Measurements from ENCODE around the gene PADI1.
"Not testable (repeated sequence)": the region's sequence is repeated elsewhere in the genome, so short reads cannot be mapped to it uniquely, and the experiment has no call there.

PADI1 gene

DNA sequence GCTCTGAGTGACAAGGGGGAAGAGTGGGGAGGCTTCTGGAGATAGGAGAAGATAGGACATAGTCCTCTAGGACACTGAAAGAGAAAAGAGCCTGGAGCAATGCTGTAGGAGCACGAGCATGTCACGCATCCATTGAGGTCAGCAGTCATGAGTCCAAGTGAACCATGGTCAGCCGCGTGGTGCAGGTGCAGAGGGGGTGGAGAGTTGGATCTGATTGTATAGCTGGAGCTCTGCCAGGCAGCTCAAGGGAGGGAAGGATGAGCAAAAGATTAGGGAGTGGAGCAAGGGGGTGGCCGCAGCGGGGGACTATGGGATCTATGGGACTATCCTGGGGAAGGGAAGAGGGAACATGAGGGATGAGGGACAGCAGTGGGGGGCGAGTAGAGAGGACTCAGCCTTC is 14.0 kb downstream of the PADI1 start:
- no peak for DNase-seq

DNA sequence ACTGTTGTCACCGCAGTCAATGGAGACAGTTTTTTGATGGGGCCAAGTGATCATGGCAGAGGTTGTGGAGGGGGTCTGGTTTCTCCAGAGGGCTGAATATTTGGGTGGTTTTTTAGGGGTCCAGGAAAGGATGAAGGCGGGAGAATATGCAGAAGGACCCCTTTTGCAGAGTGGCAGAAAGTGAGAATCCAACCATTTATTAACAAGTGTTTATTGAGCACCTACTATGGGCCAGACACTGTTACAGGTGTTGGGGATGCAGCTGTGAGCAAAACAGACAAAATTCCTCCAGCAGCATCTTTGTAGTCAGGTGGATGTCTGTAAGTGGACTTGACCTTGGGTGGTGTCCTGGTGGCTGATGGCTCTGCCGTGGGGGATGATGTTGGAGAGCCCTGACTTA is 15.4 kb downstream of the PADI1 start:
- no peak for DNase-seq

DNA sequence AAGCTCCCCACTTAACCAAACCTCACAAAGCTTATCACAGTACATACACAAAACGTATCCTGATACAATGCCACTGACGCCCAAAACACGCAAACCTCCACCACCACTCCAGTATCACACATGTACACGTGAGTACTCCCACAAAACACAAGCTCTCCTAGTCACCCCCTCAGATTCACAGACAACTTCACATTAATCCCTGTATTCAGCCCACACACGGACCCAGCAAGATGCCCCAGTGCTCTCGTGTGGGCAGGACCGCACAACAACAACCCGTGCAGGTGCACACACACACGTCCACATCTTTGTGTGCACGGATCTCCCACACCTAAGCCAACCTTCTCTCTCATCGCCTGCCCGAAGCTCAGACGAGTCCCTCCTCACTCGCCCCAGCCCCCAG is 17.6 kb downstream of the PADI1 start:
- no peak for DNase-seq

DNA sequence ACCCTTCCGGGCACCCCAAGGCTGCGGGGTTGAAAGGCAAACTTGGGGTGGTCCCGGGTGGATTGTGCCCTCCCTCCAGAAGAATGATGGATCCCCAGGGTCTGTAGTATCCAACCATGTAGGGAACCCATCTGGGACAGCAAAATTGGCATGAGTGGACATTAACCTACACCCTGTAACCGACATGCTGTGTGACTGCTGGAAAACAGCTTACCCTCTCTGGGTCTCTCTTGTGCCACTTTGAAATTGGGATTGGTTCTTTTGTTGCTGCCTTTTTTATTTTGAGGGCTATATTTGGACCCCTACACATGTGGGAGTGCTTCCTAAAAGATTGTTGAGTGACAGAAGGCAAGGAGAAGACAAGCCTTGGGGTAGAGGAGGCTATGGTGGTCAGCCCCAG is 19.5 kb downstream of the PADI1 start:
- no peak for DNase-seq

DNA sequence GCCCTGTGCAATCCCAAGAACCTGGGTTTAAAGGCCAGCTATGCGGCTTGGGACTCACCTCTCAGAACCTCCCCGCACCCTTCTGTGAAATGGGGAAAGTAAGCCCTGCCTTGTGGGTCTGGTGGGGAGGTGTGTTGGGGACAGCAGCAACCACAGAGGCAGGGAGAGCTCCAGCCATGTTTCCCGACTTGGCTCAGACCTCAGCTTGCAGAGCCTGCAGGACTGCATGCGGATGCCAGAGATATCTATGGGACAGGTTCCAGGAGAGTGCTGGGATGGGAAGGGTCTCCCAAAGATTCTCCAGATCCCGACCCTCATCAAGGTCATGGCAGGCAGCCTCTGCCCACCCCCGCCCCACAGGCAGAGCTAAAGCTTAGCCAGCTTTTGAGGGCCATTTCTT is 20.2 kb downstream of the PADI1 start:
- DNase-seq, result no peak

DNA sequence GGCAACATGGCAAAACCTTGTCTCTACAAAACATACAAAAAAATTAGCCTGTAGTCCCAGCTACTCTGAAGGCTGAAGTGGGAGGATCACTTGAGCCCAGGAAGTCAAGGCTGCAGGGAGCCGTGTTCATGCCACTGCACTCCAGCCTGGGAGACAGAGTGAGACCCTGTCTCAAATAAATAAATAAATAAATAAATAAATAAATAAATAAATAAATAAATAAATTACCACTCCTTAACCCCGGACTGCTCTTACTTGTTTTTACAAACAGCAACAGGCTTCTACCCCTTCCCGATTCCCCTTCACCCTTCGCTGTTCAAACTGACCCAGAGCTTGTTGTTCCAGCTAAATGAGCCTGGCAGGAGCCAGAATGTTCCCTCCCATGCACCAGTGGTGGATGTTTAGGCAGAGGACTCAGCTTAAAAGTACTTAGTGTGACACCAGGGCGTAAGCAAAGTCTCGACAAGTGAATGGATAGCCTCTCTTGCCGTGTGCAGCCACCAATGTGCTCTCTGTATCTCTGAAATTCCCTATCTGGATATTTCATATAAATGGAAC is 22.5 kb downstream of the PADI1 start:
- no peak for DNase-seq

DNA sequence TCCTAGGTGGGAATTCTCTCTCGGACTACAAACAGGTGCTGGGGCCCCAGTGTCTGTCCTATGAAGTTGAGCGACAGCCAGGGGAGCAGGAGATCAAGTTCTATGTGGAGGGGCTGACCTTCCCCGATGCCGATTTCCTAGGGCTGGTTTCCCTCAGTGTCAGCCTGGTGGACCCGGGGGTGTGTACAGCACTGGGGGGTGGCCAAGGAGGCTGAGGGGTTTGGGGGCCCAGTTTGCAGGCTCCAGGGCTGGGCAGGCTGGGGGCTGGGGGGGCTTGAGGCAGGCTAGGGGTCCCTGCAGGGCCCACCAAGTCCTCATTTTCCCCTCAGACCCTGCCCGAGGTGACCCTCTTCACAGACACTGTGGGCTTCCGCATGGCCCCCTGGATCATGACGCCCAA is 23.7 kb downstream of the PADI1 start:
- no peak for DNase-seq

DNA sequence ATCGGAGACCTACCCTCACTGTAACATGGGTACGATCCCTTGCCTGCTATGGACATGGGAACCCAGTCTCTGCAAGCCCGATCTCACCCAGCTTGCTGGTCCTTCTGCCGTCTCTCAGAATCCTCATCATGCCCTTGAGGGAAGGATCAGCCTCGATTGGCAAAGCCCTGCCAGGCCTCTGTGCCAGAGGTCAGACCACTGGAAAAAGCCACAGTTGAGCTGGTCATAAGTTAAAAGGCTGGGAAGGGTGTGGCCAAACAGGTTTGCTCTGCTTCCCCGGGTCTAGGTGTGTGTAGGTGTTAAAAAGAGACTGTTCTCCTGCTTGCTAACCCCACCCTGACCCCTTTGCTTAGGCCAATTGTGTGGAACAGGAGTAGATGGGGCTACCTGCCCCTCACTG is 24.5 kb downstream of the PADI1 start:
- DNase-seq, result no peak

DNA sequence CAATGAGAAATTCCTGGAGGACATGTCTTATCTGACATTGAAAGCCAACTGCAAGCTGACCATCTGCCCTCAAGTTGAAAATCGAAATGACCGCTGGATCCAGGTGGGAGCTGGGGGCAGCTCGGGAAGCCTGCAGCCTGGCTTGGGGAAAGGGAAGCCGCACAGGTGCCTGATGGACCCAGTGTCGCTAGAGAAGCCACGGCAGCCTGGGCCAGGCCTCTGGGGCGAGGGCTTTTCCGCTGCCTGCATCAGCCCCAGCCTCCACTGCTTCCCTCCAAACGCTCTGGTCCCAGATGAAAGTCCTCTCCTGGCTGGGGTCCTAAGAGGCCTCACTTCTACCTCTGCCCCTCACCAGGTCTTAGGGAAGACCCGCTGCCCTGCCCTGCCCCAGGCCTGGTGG is 25.2 kb downstream of the PADI1 start:
- no peak for DNase-seq

DNA sequence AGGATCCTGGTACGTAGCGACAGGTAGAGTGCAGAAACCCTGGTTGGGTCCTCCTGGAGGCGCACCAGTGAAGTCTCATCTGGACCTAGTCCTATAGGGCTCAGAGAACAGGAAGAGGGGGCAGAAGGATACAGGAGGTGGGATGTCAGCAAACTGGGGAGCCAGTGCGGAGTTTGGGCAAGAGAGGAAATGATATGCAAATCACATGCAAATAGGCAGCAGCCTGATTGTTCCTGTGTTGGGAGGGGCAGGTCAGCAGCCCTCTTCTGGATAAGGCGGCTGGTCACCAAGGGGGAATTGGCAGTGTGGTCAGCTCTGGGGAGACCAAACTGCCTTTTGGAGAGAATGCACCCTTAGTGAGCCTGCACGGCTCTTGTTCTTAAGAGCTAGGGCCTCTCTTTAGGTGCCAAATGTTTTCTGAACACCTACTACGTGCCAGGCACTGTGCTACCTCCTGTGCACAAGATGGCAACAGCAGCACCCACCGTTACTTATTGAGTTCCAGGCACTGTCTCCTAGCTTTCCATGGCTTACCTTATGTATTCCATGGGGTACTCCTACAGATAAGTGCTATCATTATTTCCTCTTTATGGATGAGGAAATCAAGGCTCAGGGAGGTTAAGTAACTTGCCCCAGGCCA is 25.9 kb downstream of the PADI1 start:
- DNase-seq, result no peak

DNA sequence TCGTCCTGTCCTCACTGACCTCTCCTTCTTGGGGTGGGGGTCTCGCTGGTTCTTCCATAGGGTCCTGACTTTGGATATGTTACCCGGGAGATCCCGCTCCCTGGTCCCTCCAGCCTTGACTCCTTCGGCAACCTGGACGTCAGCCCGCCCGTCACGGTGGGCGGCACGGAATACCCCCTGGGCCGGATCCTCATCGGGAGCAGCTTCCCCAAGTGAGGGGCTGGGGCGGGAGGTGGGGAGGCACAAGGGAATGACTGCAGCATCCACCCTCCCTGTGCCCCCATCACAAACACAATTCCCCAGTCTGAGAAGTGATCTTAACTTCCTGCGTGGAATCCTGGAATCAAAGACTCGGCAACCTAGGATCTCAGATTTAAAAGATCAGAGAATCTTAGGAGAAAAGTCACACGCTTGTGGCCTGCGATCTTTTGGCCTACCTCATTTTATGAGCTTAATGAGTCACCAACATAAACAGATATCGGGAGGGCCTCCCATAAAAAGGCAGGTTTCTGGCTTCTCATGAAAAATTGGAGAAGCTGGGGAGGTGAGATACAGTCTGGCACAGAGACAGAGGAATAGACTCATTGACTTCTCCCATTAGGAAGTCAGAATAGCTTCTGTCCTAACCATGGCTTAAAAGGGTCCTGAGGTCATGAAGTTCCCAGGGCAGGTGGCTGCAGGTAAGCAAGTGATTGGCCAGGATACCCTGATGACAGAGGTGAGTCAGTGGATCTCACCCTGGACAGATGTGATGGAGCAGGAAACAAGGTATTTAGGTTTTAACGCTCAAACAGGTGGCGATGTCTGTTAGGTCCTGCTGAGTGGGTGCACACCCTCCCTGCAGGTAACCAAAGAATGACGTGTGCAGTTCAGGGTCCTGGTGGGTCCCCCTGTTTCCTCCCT is 28.1 kb downstream of the PADI1 start:
- no peak for DNase-seq

DNA sequence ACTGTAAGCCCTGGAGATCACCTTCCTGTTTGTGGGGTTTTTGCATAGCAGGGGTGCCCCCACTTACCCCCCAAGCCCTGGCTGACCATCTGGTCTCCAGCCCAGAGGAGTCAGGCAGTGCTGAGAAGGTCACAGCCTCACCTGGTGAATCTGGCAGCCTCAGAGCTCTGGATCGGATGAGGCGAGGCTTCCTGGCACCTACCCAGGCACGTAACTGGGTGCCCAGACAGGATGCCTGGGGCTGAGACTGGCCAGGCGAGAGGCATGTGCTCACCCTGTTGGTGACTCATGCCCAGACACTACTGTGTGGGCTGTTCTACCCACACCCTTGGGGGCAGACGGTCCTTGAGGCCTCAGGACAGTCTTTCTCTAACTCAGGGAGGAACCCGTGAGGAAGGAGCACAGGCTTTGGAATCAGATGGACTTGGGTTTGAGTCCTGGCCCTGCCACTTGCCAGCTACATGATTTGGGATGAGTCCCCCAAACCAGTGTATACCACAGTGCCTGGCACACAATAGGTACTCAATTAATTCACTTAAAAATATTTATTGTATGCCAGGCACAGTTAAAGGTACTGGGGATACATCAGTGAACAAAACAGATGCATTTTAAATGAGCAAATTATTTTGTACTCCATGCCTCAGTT is 28.9 kb downstream of the PADI1 start:
- DNase-seq, result no peak

DNA sequence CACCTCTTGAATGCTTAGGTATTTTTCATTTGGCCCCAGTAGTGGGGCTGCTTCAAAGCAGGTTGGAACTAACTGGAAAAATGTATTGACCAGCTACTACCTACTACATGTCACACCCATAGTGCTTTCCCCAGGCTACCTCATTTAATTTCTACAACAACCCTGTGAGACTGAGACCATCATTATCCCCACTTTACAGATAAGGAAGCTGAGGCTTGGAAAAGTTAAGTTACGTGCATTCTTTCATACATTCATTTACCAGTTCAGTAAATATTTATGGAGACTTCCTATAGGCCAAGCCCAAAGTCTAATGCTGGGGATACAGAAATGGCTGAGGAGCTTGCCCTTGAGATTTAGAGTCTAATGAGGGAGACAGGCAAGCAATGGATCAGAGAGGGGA is 29.5 kb downstream of the PADI1 start:
- no peak for DNase-seq

DNA sequence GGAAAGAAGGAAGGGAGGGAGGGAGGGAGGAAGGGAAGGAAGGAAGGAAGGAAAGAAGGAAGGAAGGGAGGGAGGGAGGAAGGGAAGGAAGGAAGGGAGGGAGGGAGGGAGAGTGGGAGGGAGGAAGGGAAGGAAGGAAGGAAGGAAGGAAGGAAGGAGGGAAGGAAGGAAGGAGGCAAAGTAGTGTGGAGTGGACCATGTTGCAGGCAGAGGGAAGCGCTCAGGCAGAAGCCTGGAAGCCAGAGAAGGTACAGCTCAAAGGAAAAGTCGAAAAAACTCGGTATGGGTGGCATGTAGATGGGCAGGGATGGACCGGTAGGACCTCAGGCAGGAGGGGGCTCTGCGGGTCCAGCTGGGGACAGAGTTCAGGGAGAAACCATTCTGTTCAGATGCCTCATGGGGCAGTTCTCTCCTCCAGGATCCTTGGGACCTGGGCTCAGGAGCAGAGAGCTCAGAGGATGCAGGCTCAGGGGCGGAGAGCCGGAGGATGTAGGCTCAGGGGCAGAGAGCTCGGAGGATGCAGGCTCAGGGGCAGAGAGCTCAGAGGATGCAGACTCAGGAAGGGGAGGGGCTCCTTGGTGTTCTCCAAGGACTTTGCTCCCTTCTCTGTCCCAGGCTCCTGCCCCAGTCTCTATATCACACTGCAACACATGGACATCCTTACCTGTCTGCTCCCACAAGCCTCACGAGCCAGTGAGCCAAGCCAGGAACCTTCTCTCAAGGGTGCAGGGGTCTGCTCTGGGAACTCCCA is 30.4 kb downstream of the PADI1 start:
- DNase-seq, result no peak

DNA sequence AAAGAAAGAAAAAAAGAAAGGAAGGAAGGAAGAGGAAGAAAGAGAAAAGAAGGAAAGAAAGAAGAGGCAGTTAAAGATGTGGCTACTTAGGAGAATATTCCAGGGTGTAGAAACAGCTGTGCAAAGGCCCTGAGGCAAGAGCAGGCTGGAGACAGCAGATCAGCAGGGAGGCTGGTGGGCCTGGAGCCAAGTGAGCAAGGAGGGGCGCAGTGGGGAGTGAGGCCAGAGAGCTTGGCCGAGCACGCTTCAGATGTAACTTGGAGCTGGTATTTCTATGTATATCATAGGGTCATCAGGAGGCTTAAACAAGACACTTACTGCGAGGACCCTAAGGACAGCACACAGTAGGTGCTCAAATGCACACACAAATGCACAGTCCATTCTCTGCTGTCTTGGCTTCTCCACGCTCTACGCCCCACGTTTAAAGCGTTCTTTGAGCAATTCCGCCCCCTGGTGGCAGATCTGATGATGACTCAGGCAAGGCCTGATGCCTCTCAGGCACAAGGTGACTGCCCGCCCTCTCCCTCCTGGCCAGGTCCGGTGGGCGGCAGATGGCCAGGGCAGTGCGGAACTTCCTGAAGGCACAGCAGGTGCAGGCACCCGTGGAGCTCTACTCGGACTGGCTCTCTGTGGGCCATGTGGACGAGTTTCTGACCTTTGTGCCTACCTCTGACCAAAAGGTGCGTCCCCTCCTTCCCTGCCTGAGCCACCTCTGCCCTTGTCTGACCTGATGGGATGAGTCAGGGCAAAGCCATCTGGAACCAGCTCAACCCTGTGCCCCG is 32.0 kb downstream of the PADI1 start:
- DNase-seq, result peak; percentile 86

DNA sequence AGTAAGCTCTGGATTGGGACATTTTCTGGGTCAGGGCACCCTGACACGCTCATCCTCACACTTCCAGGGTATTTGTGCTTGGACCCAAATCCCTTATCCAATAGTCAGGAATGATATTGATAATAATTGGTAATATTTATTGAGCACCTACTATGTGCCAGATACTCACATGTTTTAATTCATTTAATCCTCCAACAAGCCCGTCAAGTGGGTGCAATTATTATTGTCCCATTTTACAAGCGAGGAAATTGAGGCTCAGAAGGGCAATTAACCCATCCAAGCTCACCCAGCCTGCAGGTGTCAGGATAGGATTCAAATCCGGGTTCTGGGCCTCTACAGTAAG is 32.6 kb downstream of the PADI1 start:
- no peak for DNase-seq

DNA sequence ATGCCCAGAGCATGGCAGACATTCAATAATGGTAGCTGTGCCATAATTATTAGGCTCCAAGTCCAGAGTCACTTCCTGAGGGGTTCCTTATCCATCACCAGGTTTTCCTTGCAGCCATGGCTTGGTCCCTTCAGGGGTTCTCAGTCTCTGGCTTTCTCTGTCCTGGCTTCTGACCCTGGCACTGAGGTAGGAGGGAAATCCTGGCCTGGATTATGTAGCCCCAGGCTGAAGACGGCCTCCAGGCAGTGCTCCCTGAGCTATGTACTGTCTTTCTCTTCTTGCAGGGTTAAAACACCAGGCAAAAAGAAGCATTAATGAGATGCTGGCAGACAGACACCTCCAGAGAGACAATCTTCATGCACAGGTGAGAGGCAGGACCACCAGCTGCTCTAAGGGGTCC is 34.5 kb downstream of the PADI1 start:
- no peak for DNase-seq

DNA sequence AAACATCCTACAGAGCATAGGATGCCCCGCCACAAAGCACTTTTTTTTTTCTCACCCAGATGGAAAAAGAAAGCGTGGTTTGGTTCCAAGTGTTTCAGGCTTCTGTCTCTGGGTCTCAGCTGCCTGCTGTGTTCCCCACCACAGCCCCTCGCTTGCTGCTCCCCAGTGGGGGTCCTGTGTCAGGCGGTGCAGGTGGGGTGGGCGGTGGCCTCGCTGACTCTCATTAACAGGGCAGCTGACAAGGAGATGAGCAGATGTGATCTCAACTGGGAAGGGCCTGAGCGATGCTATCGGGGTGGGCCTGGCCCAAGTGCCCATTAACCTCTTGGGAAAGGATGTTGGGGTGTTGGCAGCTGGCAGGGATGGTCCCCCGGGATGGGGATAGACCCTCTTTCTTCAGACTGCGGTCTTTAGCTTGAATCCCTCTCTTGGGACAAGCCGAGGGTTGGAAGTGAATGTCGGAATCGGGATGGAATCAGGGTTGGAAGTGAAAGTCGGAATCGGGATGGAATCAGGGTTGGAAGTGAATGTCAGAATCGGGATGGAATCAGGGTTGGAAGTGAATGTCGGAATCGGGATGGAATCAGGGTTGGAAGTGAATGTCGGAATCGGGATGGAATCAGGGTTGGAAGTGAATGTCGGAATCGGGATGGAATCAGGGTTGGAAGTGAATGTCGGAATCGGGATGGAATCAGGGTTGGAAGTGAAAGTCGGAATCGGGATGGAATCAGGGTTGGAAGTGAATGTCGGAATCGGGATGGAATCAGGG is 36.3 kb downstream of the PADI1 start:
- not testable (repeated sequence) for DNase-seq

DNA sequence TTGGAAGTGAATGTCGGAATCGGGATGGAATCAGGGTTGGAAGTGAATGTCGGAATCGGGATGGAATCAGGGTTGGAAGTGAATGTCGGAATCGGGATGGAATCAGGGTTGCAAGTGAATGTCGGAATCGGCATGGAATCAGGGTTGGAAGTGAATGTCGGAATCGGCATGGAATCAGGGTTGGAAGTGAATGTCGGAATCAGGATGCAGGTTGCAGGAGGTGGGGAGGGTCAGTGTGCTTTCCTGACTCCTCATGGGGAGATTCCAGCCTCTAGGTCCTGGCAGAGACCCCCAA is 36.8 kb downstream of the PADI1 start:
- not testable (repeated sequence) for DNase-seq

DNA sequence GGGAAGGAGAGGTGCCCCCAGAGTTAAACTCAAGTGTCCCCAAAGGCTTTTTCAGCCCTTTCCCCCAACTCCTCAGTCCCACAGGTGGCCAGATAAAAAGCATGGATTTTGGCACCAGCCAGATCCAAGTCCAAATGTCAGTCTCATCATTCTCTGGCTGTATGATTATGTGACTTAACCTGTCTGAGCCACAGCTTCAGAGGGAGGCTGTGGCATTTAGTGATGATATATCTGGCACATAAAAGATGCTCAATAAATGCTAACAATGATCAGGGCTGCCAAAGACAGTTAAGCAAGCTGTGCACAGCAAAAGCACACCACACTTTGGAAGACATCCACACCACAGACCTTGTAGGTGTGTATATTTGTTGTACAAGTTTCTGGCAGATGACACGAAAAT is 38.3 kb downstream of the PADI1 start:
- no peak for DNase-seq

All from effector CD8-positive, alpha-beta T cell (primary cell).